SK-N-SH treated with all-trans-retinoic acid at 6 μM for 48 hours (cell line): ENCODE data around the gene LIN9.

Experiments
- ATAC-seq: fragments of 200-7000 bp; cut with Tn5 transposase; 3 replicates; pipeline ENCODE4 v1.9.1; 2020; ENCODE audit warnings: mild to moderate bottlenecking, moderate library complexity
- ARNTL ChIP-seq: fragments of 450-650 bp; formaldehyde crosslinking; IDR thresholded peaks from 2 replicates; pipeline ENCODE4 v1.5.0; 2020; ENCODE audit warnings: low read depth, mild to moderate bottlenecking, moderate library complexity, borderline replicate concordance
- BACH2 ChIP-seq: fragments of 250-450 bp; sonication (Bioruptor Pico); IDR thresholded peaks from 2 replicates; pipeline ENCODE4 v1.9.0; 2021; ENCODE audit warnings: mild to moderate bottlenecking, borderline replicate concordance
- CSDC2 ChIP-seq: fragments of 250-450 bp; sonication (Bioruptor Pico); IDR thresholded peaks from 2 replicates; pipeline ENCODE4 v1.5.0; 2020; ENCODE audit warnings: mild to moderate bottlenecking, moderate library complexity
- CSRNP3 ChIP-seq: fragments of 250-450 bp; sonication (Bioruptor Pico); IDR thresholded peaks from 2 replicates; pipeline ENCODE4 v1.5.1; 2021; ENCODE audit warnings: mild to moderate bottlenecking, moderate library complexity
- ESRRG ChIP-seq: fragments of 250-450 bp; sonication (Bioruptor Pico); IDR thresholded peaks from 2 replicates; pipeline ENCODE4 v1.6.1; 2021; ENCODE audit warnings: mild to moderate bottlenecking
- GLIS3 ChIP-seq: fragments of 250-450 bp; sonication (Bioruptor Pico); IDR thresholded peaks from 2 replicates; pipeline ENCODE4 v1.5.0; 2020; ENCODE audit warnings: mild to moderate bottlenecking, moderate library complexity
- ISL1 ChIP-seq: fragments of 250-450 bp; sonication (Bioruptor Pico); IDR thresholded peaks from 2 replicates; pipeline ENCODE4 v2.1.2; 2022; ENCODE audit warnings: mild to moderate bottlenecking, moderate library complexity
- OSR1 ChIP-seq: fragments of 250-450 bp; sonication (Bioruptor Pico); IDR thresholded peaks from 2 replicates; pipeline ENCODE4 v1.8.0; 2022; ENCODE audit warnings: moderate library complexity, mild to moderate bottlenecking, inconsistent platforms
- PATZ1 ChIP-seq: fragments of 250-450 bp; sonication (Bioruptor Pico); IDR thresholded peaks from 2 replicates; pipeline ENCODE4 v1.8.0; 2020; ENCODE audit warnings: mild to moderate bottlenecking, moderate library complexity, borderline replicate concordance
- PPARA ChIP-seq: fragments of 250-450 bp; sonication (Bioruptor Pico); IDR thresholded peaks from 2 replicates; pipeline ENCODE4 v1.5.0; 2020; ENCODE audit warnings: mild to moderate bottlenecking, borderline replicate concordance
- RARB ChIP-seq: fragments of 250-450 bp; sonication (Bioruptor Pico); IDR thresholded peaks from 2 replicates; pipeline ENCODE4 v1.8.0; 2021; ENCODE audit warnings: mild to moderate bottlenecking, moderate library complexity
- SNAI2 ChIP-seq: fragments of 250-450 bp; sonication (Bioruptor Pico); IDR thresholded peaks from 2 replicates; pipeline ENCODE4 v1.5.0; 2020; ENCODE audit warnings: mild to moderate bottlenecking, moderate library complexity
- TCF4 ChIP-seq: fragments of 250-450 bp; sonication (Bioruptor Pico); IDR thresholded peaks from 2 replicates; pipeline ENCODE4 v1.8.0; 2021; ENCODE audit warnings: mild to moderate bottlenecking, moderate library complexity, borderline replicate concordance
- TOX ChIP-seq: fragments of 250-450 bp; sonication (Bioruptor Pico); IDR thresholded peaks from 2 replicates; pipeline ENCODE4 v1.8.0; 2021; ENCODE audit warnings: mild to moderate bottlenecking, moderate library complexity, borderline replicate concordance
- ZC3H10 ChIP-seq: fragments of 250-450 bp; sonication (Bioruptor Pico); IDR thresholded peaks from 2 replicates; pipeline ENCODE4 v1.5.1; 2021; ENCODE audit warnings: mild to moderate bottlenecking, moderate library complexity
- ZFP3 ChIP-seq: fragments of 250-450 bp; sonication (Bioruptor Pico); IDR thresholded peaks from 2 replicates; pipeline ENCODE4 v1.5.0; 2020; ENCODE audit warnings: mild to moderate bottlenecking, moderate library complexity
- ZFP30 ChIP-seq: fragments of 450-650 bp; formaldehyde crosslinking; IDR thresholded peaks from 2 replicates; pipeline ENCODE4 v1.5.0; 2022; ENCODE audit warnings: mild to moderate bottlenecking, moderate library complexity
- ZNF565 ChIP-seq: fragments of 450-650 bp; formaldehyde crosslinking; conservative IDR thresholded peaks from 2 replicates; pipeline ENCODE4 v1.5.0; 2020; ENCODE audit warnings: low read depth, mild to moderate bottlenecking, moderate library complexity
- ZNF70 ChIP-seq: fragments of 450-650 bp; formaldehyde crosslinking; IDR thresholded peaks from 2 replicates; pipeline ENCODE4 v1.5.0; 2020; ENCODE audit warnings: mild to moderate bottlenecking, moderate library complexity
- ZNF8 ChIP-seq: fragments of 450-650 bp; formaldehyde crosslinking; IDR thresholded peaks from 2 replicates; pipeline ENCODE4 v1.5.0; 2020; ENCODE audit warnings: mild to moderate bottlenecking, moderate library complexity
- TF ChIP-seq, protein P1 (sequence below): fragments of 250-450 bp; sonication (Bioruptor Pico); IDR thresholded peaks from 2 replicates; pipeline ENCODE4 v1.5.0; 2020; ENCODE audit warnings: mild to moderate bottlenecking, moderate library complexity
- TF ChIP-seq, protein P2 (sequence below): fragments of 250-450 bp; sonication (Bioruptor Pico); IDR thresholded peaks from 2 replicates; pipeline ENCODE4 v1.5.1; 2020; ENCODE audit warnings: low read depth, mild to moderate bottlenecking, moderate library complexity

LIN9 gene

GRCh38 chr1:226355016-226355415 lies 46.1 kb upstream of the LIN9 start (continued):
- no peak for TF ChIP-seq CSRNP3 (CRISPR knock-in tag)

GRCh38 chr1:226353698-226354525 lies 44.9 kb upstream of the LIN9 start:
- ATAC-seq, result no peak
- no peak for TF ChIP-seq GLIS3
- no peak for TF ChIP-seq PATZ1
- TF ChIP-seq, protein P1, sequence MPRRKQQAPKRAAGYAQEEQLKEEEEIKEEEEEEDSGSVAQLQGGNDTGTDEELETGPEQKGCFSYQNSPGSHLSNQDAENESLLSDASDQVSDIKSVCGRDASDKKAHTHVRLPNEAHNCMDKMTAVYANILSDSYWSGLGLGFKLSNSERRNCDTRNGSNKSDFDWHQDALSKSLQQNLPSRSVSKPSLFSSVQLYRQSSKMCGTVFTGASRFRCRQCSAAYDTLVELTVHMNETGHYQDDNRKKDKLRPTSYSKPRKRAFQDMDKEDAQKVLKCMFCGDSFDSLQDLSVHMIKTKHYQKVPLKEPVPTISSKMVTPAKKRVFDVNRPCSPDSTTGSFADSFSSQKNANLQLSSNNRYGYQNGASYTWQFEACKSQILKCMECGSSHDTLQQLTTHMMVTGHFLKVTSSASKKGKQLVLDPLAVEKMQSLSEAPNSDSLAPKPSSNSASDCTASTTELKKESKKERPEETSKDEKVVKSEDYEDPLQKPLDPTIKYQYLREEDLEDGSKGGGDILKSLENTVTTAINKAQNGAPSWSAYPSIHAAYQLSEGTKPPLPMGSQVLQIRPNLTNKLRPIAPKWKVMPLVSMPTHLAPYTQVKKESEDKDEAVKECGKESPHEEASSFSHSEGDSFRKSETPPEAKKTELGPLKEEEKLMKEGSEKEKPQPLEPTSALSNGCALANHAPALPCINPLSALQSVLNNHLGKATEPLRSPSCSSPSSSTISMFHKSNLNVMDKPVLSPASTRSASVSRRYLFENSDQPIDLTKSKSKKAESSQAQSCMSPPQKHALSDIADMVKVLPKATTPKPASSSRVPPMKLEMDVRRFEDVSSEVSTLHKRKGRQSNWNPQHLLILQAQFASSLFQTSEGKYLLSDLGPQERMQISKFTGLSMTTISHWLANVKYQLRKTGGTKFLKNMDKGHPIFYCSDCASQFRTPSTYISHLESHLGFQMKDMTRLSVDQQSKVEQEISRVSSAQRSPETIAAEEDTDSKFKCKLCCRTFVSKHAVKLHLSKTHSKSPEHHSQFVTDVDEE (CRISPR knock-in tag), result no peak
- TF ChIP-seq, protein P2, sequence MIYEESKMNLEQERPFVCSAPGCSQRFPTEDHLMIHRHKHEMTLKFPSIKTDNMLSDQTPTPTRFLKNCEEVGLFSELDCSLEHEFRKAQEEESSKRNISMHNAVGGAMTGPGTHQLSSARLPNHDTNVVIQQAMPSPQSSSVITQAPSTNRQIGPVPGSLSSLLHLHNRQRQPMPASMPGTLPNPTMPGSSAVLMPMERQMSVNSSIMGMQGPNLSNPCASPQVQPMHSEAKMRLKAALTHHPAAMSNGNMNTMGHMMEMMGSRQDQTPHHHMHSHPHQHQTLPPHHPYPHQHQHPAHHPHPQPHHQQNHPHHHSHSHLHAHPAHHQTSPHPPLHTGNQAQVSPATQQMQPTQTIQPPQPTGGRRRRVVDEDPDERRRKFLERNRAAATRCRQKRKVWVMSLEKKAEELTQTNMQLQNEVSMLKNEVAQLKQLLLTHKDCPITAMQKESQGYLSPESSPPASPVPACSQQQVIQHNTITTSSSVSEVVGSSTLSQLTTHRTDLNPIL (CRISPR knock-in tag), result no peak
- no peak for TF ChIP-seq ZNF565 (CRISPR knock-in tag)
- no peak for TF ChIP-seq ESRRG (CRISPR knock-in tag)
- no peak for TF ChIP-seq ZNF70 (CRISPR knock-in tag)
- no peak for TF ChIP-seq CSRNP3 (CRISPR knock-in tag)
- no peak for TF ChIP-seq TOX (CRISPR knock-in tag)
- no peak for TF ChIP-seq ZC3H10 (CRISPR knock-in tag)
- TF ChIP-seq ARNTL, result no peak
- no peak for TF ChIP-seq ZNF8 (CRISPR knock-in tag)

GRCh38 chr1:226351709-226352108 lies 42.7 kb upstream of the LIN9 start:
- no peak for ATAC-seq

More at GRCh38 chr1:226351709-226352108, 42.7 kb upstream of the LIN9 start:
- TF ChIP-seq TCF4 (CRISPR knock-in tag), result no peak
- TF ChIP-seq RARB, result no peak
- TF ChIP-seq ZNF70 (CRISPR knock-in tag), result no peak
- no peak for TF ChIP-seq TOX (CRISPR knock-in tag)
- no peak for TF ChIP-seq GLIS3
- no peak for TF ChIP-seq ZFP30 (CRISPR knock-in tag)
- no peak for TF ChIP-seq BACH2 (CRISPR knock-in tag)
- TF ChIP-seq ISL1 (CRISPR knock-in tag), result no peak
- TF ChIP-seq ZC3H10 (CRISPR knock-in tag), result no peak
- no peak for TF ChIP-seq PATZ1
- TF ChIP-seq PPARA (CRISPR knock-in tag), result no peak
- TF ChIP-seq ZNF565 (CRISPR knock-in tag), result no peak
- no peak for TF ChIP-seq SNAI2 (CRISPR knock-in tag)
- TF ChIP-seq ZFP3, result no peak
- no peak for TF ChIP-seq ZNF8 (CRISPR knock-in tag)
- no peak for TF ChIP-seq CSDC2
- no peak for TF ChIP-seq ARNTL
- no peak for TF ChIP-seq CSRNP3 (CRISPR knock-in tag)
- TF ChIP-seq OSR1 (CRISPR knock-in tag), result no peak
- TF ChIP-seq, protein P2 (CRISPR knock-in tag), result no peak
